H1 (cell line): ENCODE results near the gene PXDN. TPM values are rescaled to one million over a fixed set of nuclear protein-coding genes. Genes with fewer than 3 reads are reported as not detected.

Experiments
- CTCF ChIA-PET: fragments of 300-600 bp; sonication (Branson Sonifier 250); formaldehyde crosslinking; loops from one replicate; lab custom pipeline; 2021; ENCODE audit not compliant: partially characterized antibody; lab: Charles Lee
- POLR2A ChIA-PET: fragments of 300-600 bp; sonication (Branson Sonifier 250); formaldehyde crosslinking; loops from one replicate; lab custom pipeline; 2021; ENCODE audit warnings: inconsistent platforms; ENCODE audit not compliant: partially characterized antibody; lab: Charles Lee
- DNase-seq, 2 experiments: peaks; one replicate each; pipeline versions ENCODE4 v3.0.0 to v3.0.0-alpha.2; 2010 to 2022; ENCODE audit warnings: low spot score in 2 of 2, low read depth in 1 of 2, mixed read lengths in 1 of 2
- FAIRE-seq: peaks from 2 replicates; lab custom pipeline; 2011; peaks lifted over from hg19 to GRCh38; lab: Jason Lieb, UNC
- H2AFZ ChIP-seq: 2 replicates; pipeline ENCODE4 v1.8.1; 2012; ENCODE audit warnings: low read length, inconsistent platforms
- H2AK5ac ChIP-seq: 2 replicates; pipeline ENCODE4 v1.6.1; 2013; ENCODE audit warnings: low read depth, low read length
- H2BK120ac ChIP-seq: replicated peaks from 2 replicates; pipeline ENCODE3; 2013; ENCODE audit warnings: low read depth, low read length, inconsistent platforms
- H2BK12ac ChIP-seq: 2 replicates; pipeline ENCODE4 v1.6.1; 2013; ENCODE audit warnings: low read depth, low read length
- H2BK15ac ChIP-seq: 2 replicates; pipeline ENCODE4 v1.6.1; 2013; ENCODE audit warnings: low read length
- H2BK20ac ChIP-seq: 2 replicates; pipeline ENCODE4 v1.6.1; 2013; ENCODE audit warnings: low read length
- H2BK5ac ChIP-seq: 2 replicates; pipeline ENCODE4 v1.6.1; 2013; ENCODE audit warnings: low read depth, low read length
- H3K14ac ChIP-seq: 2 replicates; pipeline ENCODE4 v1.6.1; 2013; ENCODE audit warnings: inconsistent platforms; ENCODE audit not compliant: insufficient read length
- H3K18ac ChIP-seq: 2 replicates; pipeline ENCODE4 v1.6.1; 2013; ENCODE audit warnings: low read length; ENCODE audit errors: extremely low read depth
- H3K23ac ChIP-seq: 2 replicates; pipeline ENCODE4 v1.6.1; 2013; ENCODE audit warnings: inconsistent platforms; ENCODE audit not compliant: insufficient read length
- H3K23me2 ChIP-seq: 2 replicates; pipeline ENCODE4 v1.6.1; 2013; ENCODE audit warnings: low read depth, low read length
- H3K27ac ChIP-seq: 2 replicates; pipeline ENCODE4 v1.6.1; 2011; ENCODE audit warnings: low read depth, low read length, inconsistent platforms
- H3K27me3 ChIP-seq, 4 experiments: replicated peaks in 1 of 4; 1 replicate in 1 of 4; 2 replicates in 3 of 4; pipeline versions ENCODE4 v1.6.1 to v1.8.1; 2011 to 2013; ENCODE audit warnings: low read length in 3 of 4, mild to moderate bottlenecking in 3 of 4, inconsistent platforms in 2 of 4, mixed read lengths in 2 of 4, moderate library complexity in 1 of 4; ENCODE audit not compliant: control insufficient read depth in 3 of 4, insufficient read depth in 3 of 4; ENCODE audit errors: extremely low read depth in 1 of 4
- H3K36me3 ChIP-seq, 4 experiments: 2 replicates each; pipeline versions ENCODE4 v1.6.1 to v1.8.1; 2011 to 2013; ENCODE audit warnings: mild to moderate bottlenecking in 4 of 4, low read length in 3 of 4, moderate library complexity in 2 of 4, control low read depth in 1 of 4, inconsistent platforms in 1 of 4; ENCODE audit not compliant: insufficient read depth in 4 of 4, control insufficient read depth in 2 of 4
- H3K4ac ChIP-seq: replicated peaks from 2 replicates; pipeline ENCODE3; 2013; ENCODE audit warnings: low read length, low read depth, mixed read lengths, inconsistent platforms; ENCODE audit not compliant: insufficient read length
- H3K4me1 ChIP-seq, 4 experiments: replicated peaks in 1 of 4; 1 replicate in 1 of 4; 2 replicates in 3 of 4; pipeline versions ENCODE4 v1.6.1 to v1.8.1; 2011 to 2013; ENCODE audit warnings: low read length in 3 of 4, inconsistent platforms in 2 of 4, mixed read lengths in 1 of 4; ENCODE audit not compliant: insufficient read depth in 4 of 4, control insufficient read depth in 3 of 4
- H3K4me2 ChIP-seq, 2 experiments: 2 replicates each; pipeline versions ENCODE4 v1.6.1 to v1.8.1; 2011 to 2013; ENCODE audit warnings: low read depth in 2 of 2, low read length in 2 of 2, control low read depth in 1 of 2, inconsistent platforms in 1 of 2, mild to moderate bottlenecking in 1 of 2; ENCODE audit not compliant: insufficient read depth in 1 of 2
- H3K4me3 ChIP-seq, 4 experiments: fragments of 200-600, 300-600 bp in 1 of 4; sonication (generic), shearing (Covaris generic), sonication (Bioruptor Twin) in 1 of 4; 2 replicates each; pipeline versions ENCODE4 v1.5.1 to v1.8.1; 2011 to 2016; ENCODE audit warnings: low read length in 4 of 4, low read depth in 3 of 4, control low read depth in 2 of 4, inconsistent platforms in 2 of 4, mild to moderate bottlenecking in 2 of 4, mixed read lengths in 1 of 4, moderate library complexity in 1 of 4; ENCODE audit not compliant: insufficient read depth in 2 of 4; ENCODE audit errors: extremely low read depth in 1 of 4
- H3K56ac ChIP-seq: replicated peaks from 2 replicates; pipeline ENCODE3; 2013; ENCODE audit warnings: low read depth, mild to moderate bottlenecking, mixed read lengths, low read length, inconsistent platforms; ENCODE audit not compliant: insufficient read length
- H3K79me1 ChIP-seq: 2 replicates; pipeline ENCODE4 v1.6.1; 2013; ENCODE audit warnings: low read depth, low read length, control low read depth
- H3K79me2 ChIP-seq, 2 experiments: 2 replicates each; pipeline versions ENCODE4 v1.6.1 to v1.8.1; 2012 to 2013; ENCODE audit warnings: low read length in 2 of 2, mild to moderate bottlenecking in 2 of 2, inconsistent platforms in 1 of 2; ENCODE audit not compliant: insufficient read depth in 2 of 2, control insufficient read depth in 1 of 2
- H3K9ac ChIP-seq, 4 experiments: replicated peaks in 1 of 4; 1 replicate in 1 of 4; 2 replicates in 3 of 4; pipeline versions ENCODE4 v1.6.1 to v1.8.1; 2011 to 2013; ENCODE audit warnings: low read depth in 3 of 4, low read length in 3 of 4, control low read depth in 2 of 4, mild to moderate bottlenecking in 2 of 4, moderate library complexity in 2 of 4, inconsistent platforms in 1 of 4; ENCODE audit errors: extremely low read depth in 1 of 4
- H3K9me3 ChIP-seq, 2 experiments: 2 replicates each; pipeline versions ENCODE4 v1.6.1 to v1.8.1; 2012 to 2013; ENCODE audit warnings: mild to moderate bottlenecking in 2 of 2, moderate library complexity in 2 of 2, control low read depth in 1 of 2, inconsistent platforms in 1 of 2, low read depth in 1 of 2, low read length in 1 of 2, mixed read lengths in 1 of 2; ENCODE audit not compliant: insufficient read depth in 2 of 2
- H4K20me1 ChIP-seq, 2 experiments: replicated peaks in 1 of 2; 2 replicates each; pipeline versions ENCODE3 to v1.8.1; 2011 to 2013; ENCODE audit warnings: inconsistent platforms in 2 of 2, low read length in 2 of 2, mild to moderate bottlenecking in 1 of 2; ENCODE audit not compliant: insufficient read depth in 2 of 2, control insufficient read depth in 1 of 2
- H4K5ac ChIP-seq: 2 replicates; pipeline ENCODE4 v1.6.1; 2013; ENCODE audit warnings: low read length, low read depth, mixed read lengths, inconsistent platforms; ENCODE audit not compliant: insufficient read length
- H4K8ac ChIP-seq: 2 replicates; pipeline ENCODE4 v1.8.0; 2013; ENCODE audit warnings: mild to moderate bottlenecking, moderate library complexity, low read length, inconsistent platforms; ENCODE audit not compliant: insufficient read depth; ENCODE audit errors: extremely low read depth
- H4K91ac ChIP-seq: replicated peaks from 2 replicates; pipeline ENCODE3; 2013; ENCODE audit warnings: low read length, mixed read lengths, inconsistent platforms; ENCODE audit not compliant: insufficient read length
- BRCA1 ChIP-seq: IDR thresholded peaks from 2 replicates; pipeline ENCODE4 v1.6.1; 2012; ENCODE audit warnings: low read depth, low read length, improper control_type of control experiment
- CREB1 ChIP-seq: IDR thresholded peaks from 2 replicates; pipeline ENCODE4 v1.6.1; 2012; ENCODE audit warnings: inconsistent platforms
- HDAC2 ChIP-seq, 2 experiments: fragments of 300-600 bp in 1 of 2; sonication (generic) in 1 of 2; IDR thresholded peaks; 2 replicates each; pipeline ENCODE4 v1.6.1; 2011 to 2012; ENCODE audit warnings: low read depth in 2 of 2, low read length in 2 of 2, mild to moderate bottlenecking in 2 of 2, moderate library complexity in 2 of 2, borderline replicate concordance in 1 of 2, inconsistent platforms in 1 of 2
- SAP30 ChIP-seq: fragments of 300-600 bp; sonication (generic); IDR thresholded peaks from 2 replicates; pipeline ENCODE4 v1.7.1; 2012; ENCODE audit warnings: low read length, moderate library complexity, mild to moderate bottlenecking, inconsistent platforms; ENCODE audit not compliant: insufficient read depth, insufficient replicate concordance
- SP1 ChIP-seq: IDR thresholded peaks from 2 replicates; pipeline ENCODE4 v1.6.1; 2011; ENCODE audit warnings: low read depth, low read length
- TEAD4 ChIP-seq: IDR thresholded peaks from 2 replicates; pipeline ENCODE4 v1.6.1; 2012; ENCODE audit warnings: low read depth, low read length, inconsistent platforms, mixed read lengths
- ZNF274 ChIP-seq: IDR thresholded peaks from 2 replicates; pipeline ENCODE4 v1.7.0; 2012; ENCODE audit warnings: low read length, borderline replicate concordance; ENCODE audit errors: extremely low read depth
- WGBS, 2 experiments: shearing (Covaris generic) in 1 of 2; methylation state at CpG; one replicate each; pipeline versions ENCODE4 v1.1.6 to v1.1.7; 2013 to 2015; ENCODE audit warnings: low lambda C conversion rate in 2 of 2, mixed read lengths in 2 of 2, inconsistent platforms in 1 of 2, low coverage in 1 of 2, missing lambda C conversion rate in 1 of 2; ENCODE audit not compliant: insufficient replicate concordance in 2 of 2, insufficient coverage in 1 of 2, insufficient read length in 1 of 2; ENCODE audit errors: extremely low coverage in 1 of 2, missing lambda C conversion rate in 1 of 2; 5-methylcytosine and 5-hydroxymethylcytosine counted together
- polyA plus RNA-seq, 7 experiments: library from polyadenylated mRNA; depleted of rRNA in 3 of 7; stranded (reverse) in 5 of 7; unstranded in 2 of 7; fragments of >200 nt in 5 of 7; fragments of 200-250 nt in 2 of 7; gene quantifications; 1 replicate in 5 of 7; 2 replicates in 1 of 7; 4 replicates in 1 of 7; pipeline versions ENCODE4 v1.2.1 to v1.2.3, GENCODE V29; 2011 to 2013; ENCODE audit warnings: missing spikeins in 2 of 7, mixed read lengths in 2 of 7
- total RNA-seq: library from RNA; stranded (reverse); fragmentation: NEBNext Ultra II Directional; extraction: Animal tissue kit (Norgen Biotek cat#: 25700); gene quantifications from 2 replicates; pipeline ENCODE4 v1.2.1, GENCODE V29; 2021
- TF ChIP-seq, protein P1 (sequence below): IDR thresholded peaks from 2 replicates; pipeline ENCODE4 v1.6.1; 2011; ENCODE audit warnings: low read length, improper control_type of control experiment

Gene PXDN
- total and polyA plus RNA-seq, 2 of the 8 experiments (the other 6 are each of a cell fraction or from before 2014, with no cell fraction given): 104 to 141 TPM

DNA sequence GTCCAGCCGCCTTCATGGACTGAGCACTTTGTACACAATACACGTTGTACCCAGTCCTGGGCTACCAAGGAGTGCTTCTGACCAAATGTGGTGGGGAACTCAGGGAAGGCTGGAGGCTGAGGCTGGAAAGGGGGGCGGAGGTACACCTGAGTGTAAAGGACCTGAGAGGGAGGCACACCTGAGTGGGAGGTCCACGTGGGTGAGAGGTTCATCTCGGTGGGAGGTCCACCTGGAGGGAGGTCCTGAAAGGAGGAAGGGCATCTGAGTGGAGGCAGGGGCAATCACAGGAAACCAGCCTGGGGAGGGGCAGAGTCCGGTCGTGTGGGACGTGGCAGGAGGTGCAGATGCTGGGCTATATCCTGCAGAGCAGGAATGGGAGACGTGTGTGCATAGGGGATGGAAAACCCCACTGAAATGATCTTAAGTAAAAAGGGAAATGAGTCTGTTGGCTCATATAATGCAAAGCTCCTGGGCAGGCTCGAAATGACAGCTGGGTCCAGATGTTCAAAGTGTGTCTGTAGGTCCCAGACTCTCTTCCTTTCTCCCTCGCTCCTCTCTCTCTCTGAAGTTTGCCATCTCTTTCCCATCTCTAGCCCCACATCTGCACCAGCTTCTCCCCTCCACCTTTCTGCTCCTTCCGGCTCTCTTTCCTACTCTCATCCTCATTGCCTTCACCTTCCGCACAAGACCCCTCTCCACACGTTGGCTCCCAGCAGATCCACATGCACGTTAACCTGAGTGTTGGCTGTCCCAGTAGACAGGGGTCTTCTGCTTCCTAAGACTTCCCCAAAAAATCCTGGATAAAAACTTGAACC lies 137.7 kb downstream of the PXDN start:
- Histone ChIP-seq H2BK5ac (peak overlapping the region; percentile 71; the same call in 1 of the 2 replicates), H3K4me3 (no peak overlapping the region), H2AFZ (no peak overlapping the region), H3K9me3 (no peaks in the 10 kb centered on the region), H2BK15ac (peak overlapping the region; percentile 55; the same call in 1 of the 2 replicates), H3K56ac (no peak overlapping the region), H3K27ac (no peak overlapping the region), H3K18ac (no peak overlapping the region), H3K79me2 (no peaks in the 10 kb centered on the region), H4K8ac (no peak overlapping the region; the same call in 1 of the 2 replicates), H3K23me2 (peaks cover 11% of the 10 kb centered on the region; the same call in 1 of the 2 replicates), H4K5ac (no peak overlapping the region), H4K20me1 (peaks cover 0 to 5% of the 10 kb centered on the region in 2 experiments), H2AK5ac (no peak overlapping the region), H3K14ac (no peak overlapping the region), H2BK120ac (no peak overlapping the region), H3K23ac (no peak overlapping the region), H3K9ac (no peak overlapping the region), H2BK20ac (no peak overlapping the region), H3K4me2 (no peak overlapping the region), H3K27me3 (no peaks in the 10 kb centered on the region), H3K79me1 (peaks cover 4% of the 10 kb centered on the region), H3K4me1 (peaks cover 0 to 9% (median 5%) of the 10 kb centered on the region in 4 experiments; a peak in 4 of 7 replicates), H4K91ac (no peak overlapping the region), H2BK12ac (peak overlapping the region; percentile 5; the same call in 1 of the 2 replicates), H3K4ac (no peak overlapping the region), H3K36me3 (peaks cover 0 to 3% (median 0%) of the 10 kb centered on the region in 4 experiments; a peak in 2 of 8 replicates)
- FAIRE-seq: no peak
- CTCF ChIA-PET: interaction anchor here (1.1 to 2.9 kb wide), 9 partner anchors 9 to 166 kb away, joined by 3 to 18 read pairs (median 4); no protein-coding TSS in a partner anchor
- POLR2A ChIA-PET: interaction anchor here (1.1 to 3.3 kb wide), 8 partner anchors 7 to 144 kb away, joined by 3 to 28 read pairs (median 6); no protein-coding TSS in a partner anchor
- no peak for DNase-seq
- TF ChIP-seq ZNF274 (no peak), BRCA1 (no peak), HDAC2 (IDR thresholded peaks at IDR 0.05; ENCODE audit: borderline replicate concordance in 1 of 2, low read depth in 2 of 2, low read length in 2 of 2) (no peak), SP1 (no peak), SAP30 (no peak), CREB1 (no peak), TEAD4 (no peak)
- TF ChIP-seq, protein P1, sequence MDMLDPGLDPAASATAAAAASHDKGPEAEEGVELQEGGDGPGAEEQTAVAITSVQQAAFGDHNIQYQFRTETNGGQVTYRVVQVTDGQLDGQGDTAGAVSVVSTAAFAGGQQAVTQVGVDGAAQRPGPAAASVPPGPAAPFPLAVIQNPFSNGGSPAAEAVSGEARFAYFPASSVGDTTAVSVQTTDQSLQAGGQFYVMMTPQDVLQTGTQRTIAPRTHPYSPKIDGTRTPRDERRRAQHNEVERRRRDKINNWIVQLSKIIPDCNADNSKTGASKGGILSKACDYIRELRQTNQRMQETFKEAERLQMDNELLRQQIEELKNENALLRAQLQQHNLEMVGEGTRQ: no peak
- 86% methylated on average over 11 of the region's 15 CpGs; no CpG with 5 or more reads in 1 of the 2 experiments for WGBS, 2 experiments
